Measurements from ENCODE around the gene ARHGAP15. TPM values are rescaled to one million over a fixed set of nuclear protein-coding genes. Genes with fewer than 3 reads are reported as not detected.

ARHGAP15 gene
- polyA plus RNA-seq, 1 donor from 2014 or later: 0.30 TPM

- no peaks in the 10 kb centered on the region for H3F3A ChIP-seq (ENCODE audit: insufficient read depth, low read length, poor library complexity, severe bottlenecking)
These were observed 590.2 kb downstream of the ARHGAP15 start for GRCh38 chr2:143719406-143719805.

GRCh38 chr2:143720095-143720664, 591.0 kb downstream of the ARHGAP15 start:
- H3F3A ChIP-seq (ENCODE audit: insufficient read depth, low read length, poor library complexity, severe bottlenecking): no peaks in the 10 kb centered on the region
- no peak overlapping the region for H3K4me3 ChIP-seq (ENCODE audit: low read length)
- no peaks in the 10 kb centered on the region for H3K27me3 ChIP-seq (ENCODE audit: insufficient read depth, low read depth, low read length)
- H3K4me2 ChIP-seq (ENCODE audit: low read length): no peak overlapping the region
- no peak overlapping the region for H3K27ac ChIP-seq (ENCODE audit: low read length)
- H2AFZ ChIP-seq (ENCODE audit: low read depth, low read length): no peak overlapping the region
- H3K79me2 ChIP-seq (replicated peaks; ENCODE audit: insufficient read depth, low read length): no peaks in the 10 kb centered on the region
- no peaks in the 10 kb centered on the region for H3K36me3 ChIP-seq (ENCODE audit: insufficient read depth, low read length)
- H3K9ac ChIP-seq (ENCODE audit: low read length): no peak overlapping the region
- H3K9me3 ChIP-seq (ENCODE audit: low read length): no peaks in the 10 kb centered on the region
- no peaks in the 10 kb centered on the region for H4K20me1 ChIP-seq (ENCODE audit: insufficient read depth)
- H3K9me2 ChIP-seq (ENCODE audit: insufficient read depth, low read length): no peaks in the 10 kb centered on the region
- TF ChIP-seq EZH2 (IDR thresholded peaks at IDR 0.05; ENCODE audit: borderline replicate concordance, insufficient read depth, low read length, poor library complexity, severe bottlenecking) (no peak), SMC3 (conservative IDR thresholded peaks at IDR 0.05; ENCODE audit: poor library complexity) (no peak), MXI1 (conservative IDR thresholded peaks at IDR 0.05; ENCODE audit: poor library complexity, severe bottlenecking) (no peak), CTCF (IDR thresholded peaks at IDR 0.05; ENCODE audit: poor library complexity, severe bottlenecking) (no peak), TAF1 (IDR thresholded peaks at IDR 0.05; ENCODE audit: low read depth) (no peak), EP300 (conservative IDR thresholded peaks at IDR 0.05; ENCODE audit: poor library complexity, severe bottlenecking) (no peak), POLR2AphosphoS5 (IDR thresholded peaks at IDR 0.05) (no peak)

More at GRCh38 chr2:143719406-143719805, 590.2 kb downstream of the ARHGAP15 start:
- H3K27ac ChIP-seq (ENCODE audit: low read length): no peak overlapping the region
- H3K4me3 ChIP-seq (ENCODE audit: low read length): no peak overlapping the region
- H3K36me3 ChIP-seq (ENCODE audit: insufficient read depth, low read length): no peaks in the 10 kb centered on the region
- TF ChIP-seq REST (IDR thresholded peaks at IDR 0.05; ENCODE audit: borderline replicate concordance) (no peak), RAD21 (conservative IDR thresholded peaks at IDR 0.05) (no peak), EP300 (conservative IDR thresholded peaks at IDR 0.05; ENCODE audit: poor library complexity, severe bottlenecking) (no peak), MXI1 (conservative IDR thresholded peaks at IDR 0.05; ENCODE audit: poor library complexity, severe bottlenecking) (no peak), TAF1 (IDR thresholded peaks at IDR 0.05; ENCODE audit: low read depth) (no peak), EZH2 (IDR thresholded peaks at IDR 0.05; ENCODE audit: borderline replicate concordance, insufficient read depth, low read length, poor library complexity, severe bottlenecking) (no peak), CTCF (IDR thresholded peaks at IDR 0.05; ENCODE audit: poor library complexity, severe bottlenecking) (no peak), POLR2AphosphoS5 (IDR thresholded peaks at IDR 0.05) (no peak), SMC3 (conservative IDR thresholded peaks at IDR 0.05; ENCODE audit: poor library complexity) (no peak)
- H3K9me3 ChIP-seq (ENCODE audit: low read length): no peaks in the 10 kb centered on the region
- no peaks in the 10 kb centered on the region for H3K79me2 ChIP-seq (replicated peaks; ENCODE audit: insufficient read depth, low read length)
- H3K9ac ChIP-seq (ENCODE audit: low read length): no peak overlapping the region
- H3K4me2 ChIP-seq (ENCODE audit: low read length): no peak overlapping the region
- H4K20me1 ChIP-seq (ENCODE audit: insufficient read depth): no peaks in the 10 kb centered on the region
- H3K27me3 ChIP-seq (ENCODE audit: insufficient read depth, low read depth, low read length): no peaks in the 10 kb centered on the region
- H3K9me2 ChIP-seq (ENCODE audit: insufficient read depth, low read length): no peaks in the 10 kb centered on the region
- H2AFZ ChIP-seq (ENCODE audit: low read depth, low read length): no peak overlapping the region
